DMS 273 (cell line): Measurements from ENCODE around the gene PPP2R2C.

Experiments
- DNase-seq: peaks from one replicate; lab custom pipeline; 2025; ENCODE audit not compliant: unreplicated experiment; lab: John Stamatoyannopoulos, UW

The PPP2R2C gene

DNA sequence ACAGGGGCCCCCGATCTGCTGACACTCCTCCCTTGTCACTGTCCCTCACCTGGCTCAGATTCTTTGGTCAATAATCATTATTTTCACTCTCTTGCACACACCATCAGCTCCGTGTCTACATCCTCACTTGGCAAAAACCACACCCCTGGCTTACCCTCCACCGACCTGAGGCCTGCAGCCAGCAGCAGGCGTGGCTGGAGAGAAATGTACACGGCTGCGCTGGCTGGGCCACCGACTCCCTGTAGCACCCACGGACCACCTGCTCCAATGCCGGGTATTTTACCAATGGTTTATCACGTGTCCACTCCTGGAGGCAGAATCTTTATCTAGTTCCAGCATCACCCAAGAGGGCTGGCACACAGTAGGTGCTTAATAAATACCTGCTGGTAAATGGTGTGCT is 104.3 kb downstream of the PPP2R2C start:
- no peak for DNase-seq

GRCh38 chr4:6367371-6367851 is 105.0 kb downstream of the PPP2R2C start:
- peak; percentile 13 for DNase-seq

GRCh38 chr4:6366581-6366980 is 105.8 kb downstream of the PPP2R2C start:
- no peak for DNase-seq

DNA sequence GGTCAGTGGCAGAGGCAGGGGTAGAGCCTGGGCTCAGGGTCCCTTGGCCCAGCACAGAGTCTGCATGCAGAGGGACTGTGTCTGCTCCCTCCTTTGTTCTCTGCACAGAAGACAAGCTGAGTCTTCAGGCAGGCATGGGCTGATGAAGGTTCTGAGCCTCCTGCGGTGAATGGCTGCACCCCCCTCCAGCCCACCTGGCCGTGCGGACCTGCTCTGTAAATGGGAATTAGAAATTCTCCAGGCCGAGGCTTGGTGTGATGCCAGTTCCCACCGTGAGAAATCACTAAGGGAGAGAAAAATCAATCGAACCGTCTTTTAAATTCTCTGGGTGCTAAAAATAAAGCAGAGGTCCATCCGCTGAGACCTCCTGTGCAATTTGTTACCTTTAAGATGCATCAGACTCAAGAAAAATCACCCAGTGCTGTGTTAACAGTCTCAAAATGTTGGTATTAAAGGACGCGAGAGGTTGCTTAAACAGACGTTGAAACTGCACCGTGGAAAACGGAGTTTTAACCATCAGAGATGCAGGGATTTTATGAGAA is 106.8 kb downstream of the PPP2R2C start:
- DNase-seq: no peak

- no peak for DNase-seq
Measured at GRCh38 chr4:6364581-6364980, 107.8 kb downstream of the PPP2R2C start.

GRCh38 chr4:6364146-6364545 is 108.3 kb downstream of the PPP2R2C start:
- DNase-seq: no peak

GRCh38 chr4:6362896-6363295 is 109.5 kb downstream of the PPP2R2C start:
- peak; percentile 5 for DNase-seq

DNA sequence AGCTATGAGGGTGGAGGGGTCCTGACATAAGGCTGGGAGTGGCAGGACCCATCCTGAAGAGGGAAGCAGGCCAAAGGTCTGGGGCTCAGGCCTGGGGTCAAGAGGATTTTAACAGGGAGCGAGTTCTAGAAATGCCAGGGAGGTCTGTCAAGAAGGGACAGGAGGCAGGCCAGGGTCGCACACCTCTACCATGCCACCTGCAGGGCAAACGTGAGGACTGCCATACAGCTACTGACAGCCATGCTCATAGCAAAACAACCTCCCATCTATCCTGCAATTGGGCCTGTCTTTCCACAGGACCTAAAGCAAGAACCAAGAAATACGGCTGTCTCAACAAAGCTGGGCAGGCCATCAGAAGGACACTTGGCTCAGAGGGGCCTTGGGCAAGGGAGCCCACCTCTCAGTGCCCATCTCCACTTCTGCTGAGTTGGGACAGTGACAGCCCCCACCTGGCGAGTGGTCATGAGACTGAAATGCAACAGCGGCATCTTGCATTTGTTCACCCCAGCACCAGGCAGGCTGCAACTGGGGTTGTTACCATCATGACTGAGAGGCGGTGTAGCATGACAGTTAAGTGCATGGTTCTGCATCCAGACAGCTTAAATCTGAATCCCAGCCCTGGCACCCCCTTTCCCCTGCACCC is 110.0 kb downstream of the PPP2R2C start:
- peak; percentile 15 for DNase-seq

DNA sequence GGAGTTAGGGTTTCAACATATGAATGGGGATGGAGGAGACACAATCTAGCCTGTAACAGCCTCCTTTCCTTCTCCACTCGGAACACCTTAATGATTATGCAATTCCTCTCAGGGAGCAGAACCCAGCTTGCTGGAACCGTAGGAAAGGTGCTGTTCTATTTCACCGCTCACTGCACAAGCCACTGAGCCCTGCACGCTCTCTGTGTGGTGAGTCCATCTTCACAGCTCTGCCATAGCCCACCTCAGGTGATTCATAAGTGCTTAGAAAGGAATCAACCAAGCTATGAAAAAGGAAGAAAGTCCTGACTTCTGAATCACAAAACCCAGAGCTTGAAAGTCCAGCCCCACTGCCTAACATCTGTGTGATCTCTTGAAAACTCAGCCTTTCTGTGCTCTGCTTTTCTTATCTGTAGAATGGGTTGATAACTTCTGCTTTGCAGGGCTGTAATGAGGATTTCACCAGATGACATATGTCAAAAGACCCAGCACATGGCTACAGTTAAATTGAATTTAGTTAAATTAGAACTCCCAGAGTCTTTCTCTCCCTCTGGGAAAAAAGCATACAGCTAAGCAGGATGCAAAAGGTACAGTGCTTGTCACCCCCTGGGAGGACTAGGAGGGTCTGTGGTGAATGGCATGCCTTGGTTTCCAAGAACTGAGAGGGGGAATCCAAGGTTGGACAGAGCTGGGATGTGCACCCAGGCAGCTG is 111.2 kb downstream of the PPP2R2C start:
- no peak for DNase-seq

- peak; percentile 75 for DNase-seq
Measured at GRCh38 chr4:6360385-6360784, 112.0 kb downstream of the PPP2R2C start.

DNA sequence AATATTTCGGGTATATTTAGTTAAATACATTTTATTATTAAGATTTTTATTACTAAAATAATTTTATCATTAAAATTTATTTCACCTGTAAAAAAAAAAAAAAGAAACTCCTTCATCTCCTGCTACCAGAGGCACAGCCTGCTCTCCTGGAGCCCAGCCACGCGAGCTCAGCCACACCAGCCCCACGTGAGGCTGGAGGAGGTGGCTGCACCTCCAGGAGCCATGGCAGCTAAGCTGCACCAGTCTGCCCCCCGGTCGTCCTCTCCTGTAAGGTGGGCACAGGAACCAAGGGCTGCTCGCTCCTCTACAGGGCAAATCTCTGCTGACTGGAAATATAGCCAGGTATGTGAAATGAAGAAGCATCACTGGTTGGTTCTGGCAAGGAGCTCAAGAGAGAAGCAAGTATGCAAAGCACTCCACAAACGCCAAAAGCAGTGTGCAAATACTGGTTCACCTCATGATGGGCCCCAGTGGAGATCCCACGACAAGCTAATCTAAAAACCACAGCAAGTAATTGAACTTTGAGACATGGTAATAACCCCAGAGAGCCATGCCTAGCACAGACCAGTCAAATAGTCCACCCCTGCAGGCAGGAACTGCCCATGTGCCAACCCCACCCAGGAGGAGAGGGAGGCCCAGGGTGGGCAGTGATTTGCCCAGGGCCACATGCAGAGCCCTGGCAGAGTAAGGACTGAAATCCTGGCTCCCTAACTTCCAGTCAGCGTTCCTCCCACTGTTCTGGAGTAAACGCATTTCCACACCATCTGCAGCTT is 112.7 kb downstream of the PPP2R2C start:
- no peak for DNase-seq

DNA sequence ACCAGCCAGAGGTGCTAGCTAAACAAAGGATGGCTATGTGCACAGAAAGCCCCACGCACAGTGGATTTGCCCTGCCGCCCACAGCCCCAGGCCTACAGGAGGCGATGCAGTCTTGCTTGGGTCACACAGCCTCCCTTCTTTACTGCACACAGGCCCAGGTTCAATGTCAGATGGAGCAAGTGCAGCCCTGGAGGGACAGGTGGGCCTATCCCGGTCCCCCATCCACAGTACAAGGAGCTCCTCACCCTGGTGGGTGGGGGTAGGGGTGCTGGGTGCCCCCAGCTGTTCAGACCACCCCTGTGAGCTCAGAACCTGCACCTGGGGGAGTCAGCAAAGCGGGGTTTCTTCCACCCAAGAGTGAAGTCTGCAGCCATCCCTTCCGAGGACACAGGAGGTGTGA is 114.9 kb downstream of the PPP2R2C start:
- no peak for DNase-seq

DNA sequence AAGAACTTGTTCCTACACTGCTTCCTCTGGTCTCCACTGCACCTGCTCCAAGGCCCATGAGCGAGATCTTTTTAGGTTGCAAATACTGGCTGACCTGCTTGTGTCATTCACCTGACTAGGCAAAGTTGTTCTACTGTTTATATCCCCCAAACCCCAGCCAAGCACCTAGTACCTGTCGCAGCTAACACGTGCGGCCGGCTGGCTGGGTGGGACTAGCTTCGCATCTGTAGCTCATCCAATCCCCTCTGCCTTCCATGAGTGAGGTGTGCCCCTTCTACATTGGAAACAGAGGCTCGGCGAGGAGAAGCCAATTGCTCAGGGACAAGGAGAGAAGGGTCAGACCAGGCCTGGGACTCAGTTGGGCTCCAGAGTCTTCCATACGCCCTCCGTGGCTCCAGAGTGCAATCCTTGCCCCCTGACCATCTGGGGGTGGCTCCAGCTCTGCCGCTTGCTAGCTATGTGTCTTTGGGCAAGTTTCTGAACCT is 116.3 kb downstream of the PPP2R2C start:
- DNase-seq: no peak

DNA sequence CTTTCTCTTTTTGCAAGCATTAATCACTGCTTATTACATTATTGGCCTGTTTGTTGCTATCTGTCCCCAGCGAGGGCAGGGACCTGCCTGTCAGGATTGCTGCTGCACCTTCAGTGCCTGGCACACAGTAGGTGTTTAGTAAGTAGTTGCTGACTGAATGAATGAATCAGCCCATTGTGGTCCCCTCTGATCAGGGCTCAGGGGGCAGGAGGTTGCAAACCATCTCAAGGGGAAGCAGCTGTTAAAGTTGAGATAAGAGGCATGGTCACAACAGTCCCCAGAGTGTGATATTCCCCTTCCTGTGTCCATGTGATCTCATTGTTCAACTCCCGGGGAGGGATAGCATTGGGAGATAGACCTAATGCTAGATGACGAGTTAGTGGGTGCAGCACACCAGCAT is 117.4 kb downstream of the PPP2R2C start:
- no peak for DNase-seq

- peak; percentile 51 for DNase-seq
Measured at GRCh38 chr4:6354626-6355025, 117.8 kb downstream of the PPP2R2C start.

- DNase-seq: peak; percentile 63
Measured at GRCh38 chr4:6354119-6354518, 118.3 kb downstream of the PPP2R2C start.

DNA sequence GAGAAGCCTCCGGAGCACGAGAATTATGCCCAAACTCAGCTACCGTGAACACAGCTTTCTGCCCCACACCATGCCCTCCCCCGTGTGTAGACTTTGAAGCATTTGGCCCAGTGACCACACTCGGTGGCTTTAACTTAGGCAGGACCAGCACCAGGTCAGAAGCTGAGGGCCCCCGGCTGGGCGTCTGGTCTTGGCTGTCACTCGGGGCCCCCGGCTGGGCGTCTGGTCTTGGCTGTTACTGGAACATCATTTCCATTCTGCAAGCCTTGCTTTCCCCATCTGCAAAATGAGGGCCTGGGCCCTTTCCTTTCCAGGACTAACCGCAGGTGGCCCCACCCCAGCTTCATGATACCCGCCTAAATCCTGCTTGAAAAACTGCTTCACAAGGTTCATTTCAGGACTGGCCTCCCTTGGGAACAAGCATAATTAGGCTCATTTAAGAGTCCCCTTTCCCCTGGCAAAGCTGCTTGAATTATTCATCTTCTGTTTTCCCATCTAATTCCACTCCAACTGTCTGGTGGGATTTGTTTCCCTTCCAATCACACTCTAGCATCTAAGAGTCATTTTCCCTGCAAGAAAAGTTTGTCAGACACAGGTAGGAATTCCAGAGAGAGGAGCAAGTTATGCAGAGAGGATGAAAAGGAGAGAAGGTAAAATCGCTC is 120.3 kb downstream of the PPP2R2C start:
- peak; percentile 65 for DNase-seq

DNA sequence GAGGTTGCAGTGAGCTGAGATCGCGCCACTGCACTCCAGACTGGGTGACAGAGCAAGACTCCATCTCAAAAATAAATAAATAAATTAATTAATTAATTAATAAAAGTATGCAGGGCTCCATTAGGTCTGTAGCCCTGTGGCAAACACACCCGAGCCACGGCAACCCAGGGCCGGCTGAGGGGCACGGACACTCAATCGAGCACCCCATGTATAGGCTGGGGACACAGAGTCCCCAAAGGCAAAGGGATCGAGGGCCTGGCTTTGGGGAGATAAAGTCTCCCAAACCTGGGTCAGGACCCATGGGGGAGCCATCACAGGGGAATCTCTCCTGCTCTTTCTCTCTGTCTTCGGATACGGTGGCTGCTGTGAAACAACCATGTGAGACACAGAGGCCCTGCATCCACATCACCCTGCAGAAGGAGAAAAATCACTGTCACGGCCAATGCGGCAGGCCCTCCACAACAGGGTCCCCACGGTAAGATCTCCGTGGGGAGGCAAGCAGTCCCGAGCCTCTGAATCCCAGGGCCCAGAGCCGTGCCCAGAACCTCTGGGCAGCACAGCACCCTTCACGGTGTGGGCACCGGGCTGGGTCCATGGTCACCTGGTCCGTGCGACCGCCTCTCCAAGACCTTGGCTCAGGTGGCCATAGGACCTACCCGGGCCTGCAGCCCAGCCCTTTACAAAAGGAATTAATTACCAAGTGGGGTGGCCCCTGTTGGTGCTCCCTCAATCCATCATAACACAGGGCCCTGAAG is 121.0 kb downstream of the PPP2R2C start:
- DNase-seq: no peak

DNA sequence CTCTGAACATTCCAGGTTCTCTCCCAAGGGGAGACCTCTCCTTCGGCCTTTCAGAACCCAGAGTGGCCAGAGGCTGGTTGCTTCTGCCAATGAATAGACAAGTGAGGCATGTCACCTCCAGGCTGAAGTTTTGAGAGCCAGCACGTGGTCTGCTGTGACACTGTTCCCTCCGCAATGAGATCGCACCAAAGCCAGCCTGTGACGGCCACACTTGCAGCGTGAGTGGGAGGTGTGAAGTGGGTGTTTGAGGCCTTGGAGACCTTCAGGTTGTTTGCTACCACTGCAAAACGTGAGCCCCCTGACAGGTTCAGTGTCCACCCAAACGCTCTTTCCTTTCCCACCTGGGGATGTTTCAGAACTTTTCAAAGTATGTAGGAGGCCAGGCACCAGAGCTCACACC is 121.8 kb downstream of the PPP2R2C start:
- no peak for DNase-seq

DNA sequence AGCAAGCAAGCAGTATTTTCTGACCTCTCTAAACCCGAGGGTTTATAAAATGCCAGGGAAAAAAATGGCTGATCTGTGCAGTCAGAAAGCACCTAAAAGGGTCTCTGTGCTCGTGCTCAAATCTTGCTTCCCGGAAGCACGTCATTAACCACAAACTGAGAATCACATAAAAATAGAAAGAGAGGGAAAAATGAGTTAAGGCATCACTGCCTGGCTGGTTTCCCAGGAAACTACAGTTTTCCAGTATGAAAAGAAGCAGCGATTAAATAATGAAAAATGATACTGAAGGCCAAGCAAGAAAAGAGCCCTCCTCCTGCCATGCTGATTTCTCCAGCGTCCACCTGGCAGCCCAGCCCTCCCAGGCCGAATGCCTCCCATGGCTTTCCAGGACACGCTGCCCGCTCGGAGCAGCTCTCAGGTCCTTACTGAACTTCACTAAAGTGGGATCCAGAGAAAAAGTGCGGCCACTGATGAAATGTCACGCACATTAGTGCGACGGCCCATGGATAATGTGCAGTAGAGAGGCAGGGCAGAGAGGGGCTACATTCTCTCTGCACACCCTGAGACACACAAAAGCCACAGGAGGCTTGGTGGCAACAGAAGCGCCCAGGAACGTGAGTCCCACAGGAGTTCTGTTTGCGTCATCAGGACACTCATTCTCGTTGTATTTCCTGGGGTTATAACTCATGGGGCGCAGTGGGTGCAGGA is 122.4 kb downstream of the PPP2R2C start:
- DNase-seq: no peak
